Sigmoid colon (tissue), 4 donors: Measurements from ENCODE around the gene TXN2.

Experiments used
- CTCF ChIP-seq, 4 experiments: fragments of 450-650 bp in 3 of 4; fragments of 200-600 bp in 1 of 4; IDR thresholded peaks; one replicate each; pipeline ENCODE4 v1.5.1; 2016 to 2019; ENCODE audit warnings: antibody characterized with exemption in 4 of 4, mild to moderate bottlenecking in 3 of 4, moderate library complexity in 2 of 4
- EP300 ChIP-seq, 4 donors: sonication (generic); formaldehyde crosslinking; IDR thresholded peaks; one replicate each; pipeline ENCODE4 v1.6.1; 2017; ENCODE audit warnings: antibody characterized with exemption in 4 of 4

DNA sequence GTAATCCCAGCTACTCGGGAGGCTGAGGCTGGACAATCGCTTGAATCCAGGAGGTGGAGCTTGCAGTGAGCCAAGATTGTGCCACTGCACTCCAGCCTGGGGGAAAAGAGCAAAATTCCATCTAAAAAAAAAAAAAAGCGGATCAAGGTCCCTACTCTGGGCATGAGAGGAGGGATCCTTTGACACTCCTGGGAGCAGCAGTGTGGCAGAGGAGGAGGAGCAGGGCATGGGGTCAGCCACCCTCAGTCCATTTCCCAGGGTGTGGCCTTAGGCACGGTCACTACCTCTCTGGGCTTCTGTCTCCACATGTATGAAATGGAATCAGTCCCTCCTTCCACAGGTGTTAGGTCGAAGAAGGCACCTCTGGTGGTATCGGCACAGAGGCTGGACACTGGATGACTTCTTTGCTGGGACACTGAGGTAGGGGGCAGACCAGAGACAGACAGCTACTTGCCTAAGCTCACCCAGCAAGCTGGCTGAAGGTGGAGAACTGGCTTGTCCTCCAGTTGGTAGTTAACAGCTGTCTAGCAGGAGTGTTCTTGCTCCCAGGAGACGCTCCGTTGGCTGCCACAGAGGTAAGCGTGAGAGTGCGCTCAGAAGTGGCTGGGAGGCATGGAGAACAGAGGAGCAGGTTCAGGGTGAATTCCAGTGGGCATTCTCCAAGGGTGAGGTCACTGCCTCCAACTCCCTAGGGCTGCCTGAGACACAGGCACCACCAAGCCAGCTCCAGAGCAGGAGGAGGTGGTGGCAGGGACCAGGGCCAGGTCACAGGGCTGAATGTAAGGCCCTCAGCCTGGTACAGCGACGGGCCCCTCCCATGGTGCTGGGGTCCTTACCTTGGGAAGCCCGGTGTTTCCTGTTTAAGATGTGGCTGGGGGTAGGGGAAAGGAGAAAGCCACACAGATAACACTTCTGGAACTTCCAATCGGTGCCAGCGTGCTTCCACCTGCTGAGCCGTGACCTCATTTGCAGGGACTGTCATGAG, 19.5 kb downstream of the TXN2 start:
- no peak for TF ChIP-seq EP300 (IDR thresholded peaks at IDR 0.05)
- TF ChIP-seq CTCF (IDR thresholded peaks at IDR 0.05), result no peak
